GM19351 (cell line): ENCODE data around the gene CDH1.

ENCODE experiments used
- ATAC-seq: cut with Tn5 transposase; IDR thresholded peaks from one replicate; pipeline ENCODE4 v1.9.1; 2021; ENCODE audit warnings: mild to moderate bottlenecking, moderate library complexity; ENCODE audit not compliant: unreplicated experiment

Gene CDH1

GRCh38 chr16:68843482-68844210, 106.6 kb downstream of the CDH1 start, which contains the start of gene TANGO6:
Gene TANGO6 (plus strand): TSS chr16:68843531. CDS start chr16:68843618, 87 bp downstream.
- ATAC-seq, result peak; percentile 84

GRCh38 chr16:68844211-68844564, 107.1 kb downstream of the CDH1 start:
- no peak for ATAC-seq

DNA sequence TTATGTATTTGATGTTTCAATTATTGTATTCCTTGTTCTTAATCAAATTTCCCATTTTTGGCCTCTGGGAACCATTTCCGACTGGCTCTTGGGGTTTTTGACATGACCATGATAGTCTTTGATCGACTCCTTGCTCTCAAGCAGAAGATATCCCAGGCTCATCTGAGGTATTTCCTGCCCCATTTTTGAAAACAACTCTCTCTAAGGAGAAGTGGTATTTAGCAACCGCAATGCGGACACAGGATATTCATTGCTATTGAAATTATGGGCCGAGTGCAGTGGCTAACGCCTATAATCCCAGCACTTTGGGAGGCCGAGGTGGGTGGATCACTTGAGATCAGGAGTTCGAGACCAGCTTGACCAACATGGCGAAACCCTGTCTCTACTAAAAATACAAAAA, 111.7 kb downstream of the CDH1 start:
- no peak for ATAC-seq

GRCh38 chr16:68850481-68850880, 113.4 kb downstream of the CDH1 start:
- no peak for ATAC-seq

DNA sequence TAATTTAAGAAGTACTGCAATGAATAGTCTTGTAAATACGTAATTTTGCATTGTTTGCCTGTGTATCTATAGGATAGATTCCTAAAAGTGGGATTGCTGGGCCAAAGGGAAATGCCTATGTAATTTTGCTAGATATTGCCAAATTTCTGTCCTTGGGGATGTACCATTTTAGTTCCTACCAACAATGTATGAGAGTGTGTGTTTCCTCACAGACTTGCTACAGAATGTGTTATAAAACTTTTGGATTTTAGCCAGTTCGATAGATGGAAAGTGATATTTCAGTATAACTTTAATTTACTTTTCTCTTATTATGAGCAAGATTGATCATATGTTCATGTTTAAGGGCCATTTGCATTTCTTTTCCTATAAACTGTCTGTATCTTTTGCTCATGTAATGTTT, 114.5 kb downstream of the CDH1 start:
- no peak for ATAC-seq

DNA sequence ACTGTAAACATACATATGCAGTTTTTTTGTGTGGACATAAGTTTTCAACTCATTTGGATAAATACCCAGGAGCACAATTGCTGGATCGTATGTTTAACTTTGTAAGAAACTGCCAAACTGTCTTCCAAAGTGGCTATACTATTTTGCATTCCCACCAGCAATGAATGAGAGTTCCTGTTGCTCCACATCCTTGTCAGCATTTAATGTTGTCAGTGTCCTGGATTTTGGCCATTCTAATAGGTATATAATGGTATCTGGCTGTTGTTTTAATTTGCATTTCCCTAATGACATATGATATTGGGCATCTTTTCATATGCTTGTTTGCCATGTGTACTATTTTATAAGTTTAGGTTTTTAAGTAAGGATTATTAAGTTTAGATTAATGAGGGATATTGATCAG, 120.4 kb downstream of the CDH1 start:
- ATAC-seq, result no peak

GRCh38 chr16:68859828-68860227, 122.7 kb downstream of the CDH1 start:
- ATAC-seq, result no peak

DNA sequence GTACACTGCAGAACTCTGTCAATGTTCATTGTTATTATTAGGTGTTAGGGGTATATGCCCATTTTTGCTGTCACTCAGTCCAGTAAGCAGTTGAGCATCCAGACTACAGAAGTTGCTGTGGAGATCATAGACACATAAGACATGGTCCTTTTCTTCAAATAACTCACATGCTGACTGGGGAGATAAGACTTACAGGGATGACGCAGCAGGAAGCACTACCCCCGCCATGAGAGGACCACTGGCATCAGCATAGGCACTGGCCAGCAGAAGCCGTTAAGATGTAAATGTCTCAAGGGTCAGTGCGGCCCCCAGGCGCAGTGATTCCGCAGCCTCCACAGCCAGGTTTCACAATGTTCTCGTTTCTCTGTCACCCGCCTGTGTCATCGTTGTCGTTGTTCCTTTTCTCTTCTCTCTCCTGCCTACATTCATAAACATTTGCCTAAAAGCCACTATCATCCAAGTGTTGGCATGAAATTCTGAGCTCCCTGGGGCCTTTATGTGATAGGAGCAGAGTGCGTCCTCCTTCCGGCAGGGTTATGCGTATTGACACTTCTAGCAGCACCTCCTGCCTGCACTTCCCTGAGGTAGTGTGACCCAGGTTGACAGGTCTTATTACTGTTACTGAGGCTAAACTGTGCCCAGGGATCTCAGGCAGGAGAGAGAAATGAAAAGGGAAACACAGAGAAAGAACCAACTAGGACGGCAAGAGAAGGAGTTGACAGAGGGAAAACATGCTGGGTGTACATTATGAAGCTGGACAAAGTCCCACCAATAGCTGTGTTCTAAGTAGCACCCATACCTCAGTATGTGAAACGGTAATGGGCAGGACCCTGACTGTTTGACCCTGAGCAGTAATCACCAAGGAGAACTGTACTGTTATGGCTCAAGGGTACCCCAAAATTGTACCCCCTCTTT, 124.1 kb downstream of the CDH1 start:
- ATAC-seq, result no peak

- ATAC-seq, result no peak
These were observed 129.8 kb downstream of the CDH1 start for GRCh38 chr16:68866933-68867332.

DNA sequence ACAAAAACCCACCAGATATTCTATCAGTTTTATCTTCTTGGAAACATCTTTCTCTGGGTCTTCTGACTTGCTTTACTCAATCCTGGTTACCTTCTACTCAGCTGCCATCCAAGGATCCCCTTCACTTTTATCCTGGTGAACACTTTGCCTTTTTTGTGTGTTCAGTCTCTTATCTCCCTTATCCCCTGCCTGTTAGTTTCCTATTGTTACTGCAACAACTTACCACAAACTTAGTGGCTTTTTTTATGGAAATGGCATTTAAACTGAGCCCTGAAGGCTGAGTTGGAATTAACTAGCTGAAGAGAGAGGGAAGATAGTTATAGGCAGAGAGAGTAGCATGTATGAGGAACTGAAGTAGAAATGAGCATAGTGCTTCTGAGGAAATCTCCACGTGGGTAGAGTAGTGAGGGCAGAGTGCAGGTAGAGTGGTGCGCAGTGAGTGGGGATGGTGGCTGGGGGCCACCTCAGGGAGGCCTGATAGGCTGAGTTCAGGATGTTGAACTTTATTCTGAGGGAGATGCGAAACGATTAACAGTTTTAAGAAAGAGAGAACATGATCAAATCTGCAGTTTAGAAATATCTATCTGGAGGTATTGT, 132.5 kb downstream of the CDH1 start:
- no peak for ATAC-seq

DNA sequence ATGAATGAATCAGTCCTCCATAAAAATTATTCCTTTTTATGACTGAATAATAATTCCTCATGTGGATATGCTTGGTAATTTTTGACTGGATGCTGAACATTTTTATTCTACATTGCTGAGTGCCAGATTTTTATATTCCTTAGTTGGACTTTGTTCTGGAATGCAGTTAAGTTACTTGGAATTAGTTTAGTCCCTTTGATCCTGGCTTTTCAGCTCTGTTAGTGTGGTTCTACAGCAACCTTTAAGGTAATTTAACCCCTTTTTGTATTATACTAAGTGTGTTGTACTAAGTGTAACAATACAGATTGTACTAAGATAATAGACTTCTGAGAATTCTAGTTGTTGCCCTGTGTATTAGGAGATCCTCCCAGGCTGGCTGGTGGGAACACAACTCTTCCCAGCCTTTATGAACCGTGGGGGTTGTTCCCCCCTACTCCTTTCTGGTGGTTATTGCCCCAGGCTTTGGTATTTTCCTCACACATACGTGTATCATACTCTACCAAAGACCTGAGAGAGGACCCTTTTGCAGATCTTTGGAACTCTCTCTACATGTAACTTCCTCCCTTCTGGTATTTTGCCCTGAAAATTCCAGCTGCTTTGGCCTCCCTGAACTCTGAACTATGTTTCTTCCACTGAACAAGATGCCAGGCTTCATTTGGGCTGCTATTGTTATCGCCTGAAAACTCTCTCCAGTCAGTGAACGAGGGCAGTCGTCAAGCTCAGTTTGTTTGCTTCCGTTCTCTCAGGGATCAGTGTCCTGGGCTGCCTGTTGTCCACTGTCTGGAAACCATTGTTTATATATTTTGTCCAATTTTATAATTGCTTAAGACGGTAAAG, 136.8 kb downstream of the CDH1 start:
- no peak for ATAC-seq

DNA sequence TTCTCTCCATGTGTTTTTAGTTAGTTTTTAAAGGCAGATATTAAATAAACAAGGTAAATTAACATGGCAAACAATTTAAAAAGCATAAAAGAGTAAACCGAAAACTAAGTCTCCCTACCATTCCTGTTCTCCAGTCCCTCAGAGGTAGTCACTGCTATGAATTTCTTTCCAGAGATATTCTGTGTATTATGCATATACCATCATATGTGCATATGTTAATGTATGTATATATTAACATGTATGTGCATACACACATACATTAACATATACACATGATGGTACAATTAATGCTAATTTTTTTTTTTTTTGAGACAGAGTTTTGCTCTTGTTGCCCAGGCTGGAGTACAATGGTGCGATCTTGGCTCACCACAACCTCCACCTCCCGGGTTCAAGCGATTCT, 138.8 kb downstream of the CDH1 start:
- ATAC-seq, result no peak

DNA sequence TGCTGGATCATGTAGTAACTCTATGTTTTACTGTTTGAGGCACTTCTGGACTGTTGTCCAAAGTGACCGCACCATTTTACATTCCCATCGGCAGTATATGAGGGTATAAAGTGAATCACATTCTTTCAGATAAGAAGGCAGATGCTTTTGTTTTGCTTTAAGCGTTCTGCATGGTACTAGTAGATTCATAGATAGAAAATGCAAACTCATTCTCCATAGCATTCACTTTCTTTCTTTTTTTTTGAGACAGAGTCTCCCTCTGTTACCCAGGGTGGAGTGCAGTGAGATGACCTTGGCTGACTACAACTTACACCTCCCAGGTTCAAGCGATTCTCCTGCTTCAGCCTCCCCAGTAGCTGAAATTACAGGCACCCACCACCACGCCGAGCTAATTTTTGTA, 146.6 kb downstream of the CDH1 start:
- no peak for ATAC-seq

DNA sequence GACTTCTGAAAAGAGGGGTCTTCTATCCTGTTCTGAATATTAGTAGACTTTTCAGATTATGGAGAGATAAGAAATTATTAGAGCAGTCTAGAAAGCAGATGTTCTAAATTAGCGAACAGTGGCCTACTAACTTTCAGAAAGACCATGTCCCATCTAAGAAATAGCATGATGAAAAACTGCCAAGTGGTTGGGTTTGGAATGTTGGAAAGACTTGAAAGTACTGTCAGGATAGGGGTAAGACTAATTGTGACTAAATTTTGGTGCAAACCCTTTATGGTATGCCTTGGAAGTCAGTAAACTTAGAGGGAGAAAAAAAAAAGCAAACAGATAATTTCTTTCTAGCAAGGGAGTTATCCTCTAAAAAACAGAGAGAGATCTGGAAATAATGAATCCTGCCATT, 147.3 kb downstream of the CDH1 start:
- ATAC-seq, result no peak
